ENCODE results near the gene FAM89A. TPM values are rescaled to one million over a fixed set of nuclear protein-coding genes. Genes with fewer than 3 reads are reported as not detected.

FAM89A gene
- total and polyA plus RNA-seq, 2 donors (not counting 3 experiments of a cell fraction or from before 2014, with no cell fraction given) = 21.0 to 24.0 TPM

DNA sequence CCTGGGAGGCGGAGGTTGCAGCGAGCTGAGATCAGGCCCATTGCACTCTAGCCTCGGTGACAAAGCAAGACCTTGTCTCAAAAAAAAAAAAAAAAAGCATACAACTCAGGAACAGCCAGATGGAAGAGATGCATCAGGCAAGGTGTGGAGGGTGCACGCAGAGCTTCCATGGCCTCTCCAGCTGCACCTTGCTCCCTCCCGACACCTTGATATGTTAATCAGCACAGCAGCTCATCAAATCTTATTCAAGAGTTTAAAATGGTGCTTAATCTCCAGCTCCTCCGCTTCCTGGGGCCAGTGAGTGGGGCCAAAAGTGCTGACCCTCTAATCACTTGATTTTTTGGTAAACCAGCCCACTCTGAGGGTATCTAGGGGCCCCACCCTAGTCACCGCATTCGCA lies 29.3 kb upstream of the FAM89A start:
- Histone ChIP-seq H3K9me1 (replicated peaks; ENCODE audit: control insufficient read depth, extremely low read depth, insufficient read depth, low read length) (no peaks in the 10 kb centered on the region), H3K36me3 (ENCODE audit: control insufficient read depth in 2 of 2, extremely low read depth in 1 of 2, insufficient read depth in 2 of 2, low read length in 2 of 2) (no peaks in the 10 kb centered on the region), H3K27me3 (ENCODE audit: control insufficient read depth in 2 of 2, insufficient read depth in 2 of 2, low read length in 2 of 2) (peaks cover 0 to 4% of the 10 kb centered on the region in 2 experiments), H3K79me2 (ENCODE audit: control insufficient read depth, insufficient read depth, low read length) (no peaks in the 10 kb centered on the region), H4K20me1 (replicated peaks; ENCODE audit: control insufficient read depth, extremely low read depth, insufficient read depth, low read length) (no peaks in the 10 kb centered on the region), H3K27ac (ENCODE audit: insufficient read depth, low read depth, low read length) (no peak overlapping the region), H3K9me3 (replicated peaks; ENCODE audit: control insufficient read depth, insufficient read depth, low read length) (no peaks in the 10 kb centered on the region), H3K9ac (replicated peaks; ENCODE audit: extremely low read depth, insufficient read depth, low read length) (no peak overlapping the region), H2AFZ (ENCODE audit: low read depth, low read length) (no peak overlapping the region), H3K4me1 (ENCODE audit: control insufficient read depth, extremely low read depth, insufficient read depth, low read length) (peaks cover 13% of the 10 kb centered on the region), H3K4me3 (replicated peaks in 1 of 3; ENCODE audit: insufficient read depth in 1 of 3, low read depth in 1 of 3, low read length in 3 of 3) (no peak overlapping the region), H3K4me2 (ENCODE audit: insufficient read depth, low read length) (no peak overlapping the region)
- FAIRE-seq (no peak), DNase-seq (ENCODE audit: low read depth, low spot score) (no peak)
- intact Hi-C loops (cut with micrococcal nuclease) = no loop called here
- POLR2A ChIA-PET = no interaction called here
- dilution Hi-C loops (cut with MboI; ENCODE audit: extremely low pct_ligation_motif_present, low sequenced_read_pairs) = no loop called here
- no TSS peak for BruUV-seq (replicated peaks)
- no peak for TF ChIP-seq POLR2A (IDR thresholded peaks at IDR 0.05; ENCODE audit: low read depth, low read length)
- TF ChIP-seq GATA2 (IDR thresholded peaks at IDR 0.05; ENCODE audit: insufficient read depth, insufficient read length, low read depth, low read length) = no peak
- TF ChIP-seq, protein P1, sequence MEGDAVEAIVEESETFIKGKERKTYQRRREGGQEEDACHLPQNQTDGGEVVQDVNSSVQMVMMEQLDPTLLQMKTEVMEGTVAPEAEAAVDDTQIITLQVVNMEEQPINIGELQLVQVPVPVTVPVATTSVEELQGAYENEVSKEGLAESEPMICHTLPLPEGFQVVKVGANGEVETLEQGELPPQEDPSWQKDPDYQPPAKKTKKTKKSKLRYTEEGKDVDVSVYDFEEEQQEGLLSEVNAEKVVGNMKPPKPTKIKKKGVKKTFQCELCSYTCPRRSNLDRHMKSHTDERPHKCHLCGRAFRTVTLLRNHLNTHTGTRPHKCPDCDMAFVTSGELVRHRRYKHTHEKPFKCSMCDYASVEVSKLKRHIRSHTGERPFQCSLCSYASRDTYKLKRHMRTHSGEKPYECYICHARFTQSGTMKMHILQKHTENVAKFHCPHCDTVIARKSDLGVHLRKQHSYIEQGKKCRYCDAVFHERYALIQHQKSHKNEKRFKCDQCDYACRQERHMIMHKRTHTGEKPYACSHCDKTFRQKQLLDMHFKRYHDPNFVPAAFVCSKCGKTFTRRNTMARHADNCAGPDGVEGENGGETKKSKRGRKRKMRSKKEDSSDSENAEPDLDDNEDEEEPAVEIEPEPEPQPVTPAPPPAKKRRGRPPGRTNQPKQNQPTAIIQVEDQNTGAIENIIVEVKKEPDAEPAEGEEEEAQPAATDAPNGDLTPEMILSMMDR (IDR thresholded peaks at IDR 0.05; ENCODE audit: extremely low read depth in 1 of 2, insufficient read depth in 1 of 2, low read depth in 1 of 2, low read length in 2 of 2) = no peak
- TF ChIP-seq EZH2 (IDR thresholded peaks at IDR 0.05; ENCODE audit: borderline replicate concordance, low read depth, low read length, severe bottlenecking) = no peak
- no peak for TF ChIP-seq FOS (IDR thresholded peaks at IDR 0.05; ENCODE audit: borderline replicate concordance, insufficient read depth, low read length)
- no peak for TF ChIP-seq MAX (IDR thresholded peaks at IDR 0.05; ENCODE audit: insufficient read depth, insufficient read length)
- TF ChIP-seq MYC (IDR thresholded peaks at IDR 0.05; ENCODE audit: low read depth, low read length) = no peak
- no peak for TF ChIP-seq JUN (IDR thresholded peaks at IDR 0.05; ENCODE audit: borderline replicate concordance, insufficient read depth, insufficient read length, low read depth)
- TF ChIP-seq POLR2AphosphoS5 (IDR thresholded peaks at IDR 0.05; ENCODE audit: insufficient read depth, low read depth, low read length) = no peak
- CTCF ChIA-PET = interaction anchor here (0.9 to 3.3 kb wide), 3 partner anchors 23 to 91 kb away, joined by 3 to 18 read pairs (median 3); partner anchors contain the start of gene TTC13

Data from endothelial cell of umbilical vein (primary cell).